HG03066 (cell line): ENCODE results near the gene USP32.
"Not testable (repeated sequence)": the region's sequence is repeated elsewhere in the genome, so short reads cannot be mapped to it uniquely, and the experiment has no call there.

Experiments used
- ATAC-seq: cut with Tn5 transposase; IDR thresholded peaks from one replicate; pipeline ENCODE4 v1.9.1; 2021; ENCODE audit warnings: low read depth; ENCODE audit not compliant: unreplicated experiment

USP32 gene

DNA sequence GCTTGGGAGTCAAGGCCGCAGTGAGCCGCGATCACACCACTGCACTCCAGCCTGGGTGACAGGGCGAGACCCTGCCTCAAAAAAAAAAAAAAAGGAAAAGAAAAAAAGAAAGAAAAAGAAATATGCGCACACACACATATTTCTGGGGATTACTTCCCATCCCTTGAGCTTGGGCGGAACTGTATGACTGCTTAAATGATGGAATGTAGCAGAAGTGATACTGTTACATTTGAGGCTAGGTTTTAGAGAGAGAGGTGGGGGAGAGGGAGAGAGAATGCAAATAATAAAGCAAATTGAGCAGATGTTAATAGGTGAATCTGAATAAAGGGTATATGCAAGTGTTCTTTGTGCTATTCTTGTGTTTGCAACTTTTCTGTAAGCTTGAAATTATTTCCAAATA, 12.0 kb upstream of the USP32 start:
- no peak for ATAC-seq

DNA sequence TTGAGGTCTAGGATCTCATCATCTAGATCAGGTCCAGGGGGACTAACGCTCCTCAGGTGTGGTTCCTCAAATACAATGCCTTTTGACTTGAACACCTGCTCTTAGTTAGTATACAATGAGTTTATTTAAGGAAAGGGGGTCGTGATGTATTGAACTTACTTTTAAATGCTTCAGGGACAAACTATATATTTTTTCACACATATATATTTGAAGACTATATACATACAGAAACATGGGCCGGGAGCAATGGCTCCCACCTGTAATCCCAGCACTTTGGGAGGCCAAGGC, 11.5 kb upstream of the USP32 start:
- ATAC-seq, result no peak

DNA sequence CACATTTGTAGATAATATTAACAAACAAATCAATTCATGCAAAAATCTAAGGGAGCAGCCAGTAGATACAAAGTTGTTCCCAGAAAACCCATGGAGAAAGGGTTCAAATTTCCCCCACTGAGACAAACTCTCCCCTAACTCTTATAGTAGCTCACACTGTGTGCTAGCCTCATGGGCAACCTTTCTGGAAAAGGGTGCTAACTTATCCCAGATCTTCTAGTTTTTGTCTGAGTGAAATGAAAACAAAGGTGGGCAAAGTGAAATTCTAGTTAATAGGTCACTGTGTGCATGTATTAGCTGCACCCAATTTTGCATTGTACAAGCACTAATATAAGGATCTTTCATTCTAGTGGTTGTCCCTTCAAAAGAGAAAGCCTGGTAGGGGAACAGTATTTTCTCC, 9.9 kb upstream of the USP32 start:
- no peak for ATAC-seq

DNA sequence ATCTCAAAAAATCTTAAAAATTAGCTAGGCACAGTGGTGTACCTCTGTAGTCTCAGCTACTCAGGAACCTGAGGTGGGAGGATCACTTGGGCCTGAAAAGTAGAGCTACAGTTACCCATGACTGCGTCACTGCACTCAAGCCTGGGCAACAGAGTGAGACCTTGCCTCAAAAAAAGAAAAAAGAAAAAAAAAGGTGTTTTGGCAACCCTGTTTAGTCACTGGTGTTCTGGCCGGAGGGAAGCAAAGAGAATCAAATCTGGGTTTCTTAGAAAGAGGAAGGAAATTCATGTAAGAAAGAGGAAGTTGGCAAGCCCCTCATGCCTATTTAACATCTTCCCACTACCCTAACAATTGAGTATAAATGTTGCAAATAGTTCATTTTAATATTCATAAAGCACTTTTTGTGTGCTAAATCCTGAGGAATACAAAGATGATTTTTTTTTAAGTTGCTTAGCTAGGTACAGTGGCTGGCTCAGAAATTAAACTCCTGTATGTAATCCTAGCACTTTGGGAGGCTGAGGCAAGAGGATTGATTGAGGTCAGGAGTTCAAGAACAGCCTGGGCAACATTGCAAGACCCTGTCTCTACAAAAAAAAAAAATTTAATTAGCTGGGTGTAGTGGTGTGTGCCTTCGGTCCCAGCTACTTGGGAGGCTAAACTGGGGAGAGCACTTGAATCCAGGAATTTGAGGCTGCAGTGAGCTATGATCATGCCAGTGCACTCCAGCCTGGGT, 6.5 kb upstream of the USP32 start:
- peak; percentile 67 for ATAC-seq

DNA sequence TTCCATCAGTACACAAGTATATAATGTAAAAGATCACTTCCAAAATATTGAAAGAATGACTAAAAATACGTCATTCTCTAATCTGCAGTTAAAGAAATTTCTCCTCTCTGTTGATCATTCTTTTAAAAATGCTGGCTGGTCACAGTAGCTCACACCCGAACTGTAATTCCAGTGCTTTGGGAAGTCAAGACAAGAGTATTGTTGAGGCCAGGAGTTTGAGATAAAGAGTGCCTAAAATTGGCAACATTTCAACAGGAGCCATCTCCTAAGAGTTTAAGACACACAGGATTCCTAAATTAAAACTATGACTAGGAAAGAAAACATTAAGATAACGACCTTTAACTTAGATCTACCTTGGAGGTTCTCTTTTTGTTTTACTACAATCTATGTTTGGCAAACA, 4.5 kb upstream of the USP32 start:
- ATAC-seq, result no peak

DNA sequence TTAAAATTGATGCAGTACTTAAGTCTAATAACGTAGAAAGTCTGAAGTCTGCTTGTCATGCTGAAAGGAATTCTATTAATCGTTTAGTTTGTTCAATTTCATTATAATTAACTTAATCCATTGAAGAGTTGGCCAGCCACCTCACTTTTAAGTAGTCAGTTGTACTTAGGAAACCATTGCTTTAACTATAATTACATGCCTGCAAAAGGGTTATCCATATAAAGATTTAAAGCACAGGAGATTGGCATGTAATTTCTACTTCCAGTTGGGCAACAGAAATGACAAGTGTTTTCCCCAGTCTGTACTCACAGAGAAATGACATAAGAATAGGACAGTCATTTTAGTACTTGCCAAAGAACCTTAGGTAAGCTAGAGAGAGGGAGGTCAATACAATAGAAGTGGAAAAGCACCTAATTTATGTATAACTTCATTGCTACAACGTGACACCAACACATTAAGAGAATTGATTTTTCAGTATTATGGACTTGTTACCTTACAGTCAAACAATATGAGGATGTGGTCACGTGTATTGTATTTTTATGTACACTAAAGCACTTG, 3.7 kb upstream of the USP32 start:
- ATAC-seq, result no peak

DNA sequence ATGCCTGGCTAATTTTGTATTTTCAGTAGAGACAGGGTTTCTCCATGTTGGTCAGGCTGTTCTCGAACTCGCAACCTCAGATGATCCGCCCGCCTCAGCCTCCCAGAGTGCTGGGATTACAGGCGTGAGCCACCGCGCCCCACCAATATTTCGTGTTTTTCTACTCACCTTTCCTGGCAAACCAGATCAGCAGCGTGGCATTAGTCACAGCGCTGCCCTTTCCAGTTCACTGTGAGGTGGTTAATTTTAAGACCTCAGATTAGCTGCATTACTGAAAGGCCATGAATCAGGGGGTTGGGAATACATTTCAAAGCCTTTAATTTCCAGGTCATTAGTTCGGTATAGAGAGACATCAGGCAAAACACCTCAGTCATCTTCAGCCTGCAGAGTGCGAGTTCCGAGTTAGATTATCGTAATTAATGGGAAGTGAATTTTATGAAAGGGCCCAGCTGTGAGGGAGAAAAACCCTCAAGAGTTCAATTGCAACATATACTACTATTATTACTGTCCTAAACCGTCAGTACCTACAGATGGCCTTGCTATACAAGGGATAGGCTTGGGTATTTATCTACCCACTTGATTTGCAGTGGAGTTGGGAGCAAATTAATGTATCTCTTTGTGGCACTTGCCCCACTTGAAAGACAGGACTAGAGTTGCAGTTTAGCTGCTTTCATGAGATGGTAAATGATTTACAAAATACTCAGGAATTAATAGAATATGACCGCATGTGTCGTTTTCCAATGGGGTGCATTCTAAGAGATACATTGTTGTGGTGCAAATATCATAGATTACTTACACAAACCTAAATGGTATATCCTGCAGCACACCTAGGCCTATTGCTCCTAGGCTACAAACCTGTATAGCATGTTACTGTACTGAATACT, 2.1 kb upstream of the USP32 start:
- no peak for ATAC-seq

DNA sequence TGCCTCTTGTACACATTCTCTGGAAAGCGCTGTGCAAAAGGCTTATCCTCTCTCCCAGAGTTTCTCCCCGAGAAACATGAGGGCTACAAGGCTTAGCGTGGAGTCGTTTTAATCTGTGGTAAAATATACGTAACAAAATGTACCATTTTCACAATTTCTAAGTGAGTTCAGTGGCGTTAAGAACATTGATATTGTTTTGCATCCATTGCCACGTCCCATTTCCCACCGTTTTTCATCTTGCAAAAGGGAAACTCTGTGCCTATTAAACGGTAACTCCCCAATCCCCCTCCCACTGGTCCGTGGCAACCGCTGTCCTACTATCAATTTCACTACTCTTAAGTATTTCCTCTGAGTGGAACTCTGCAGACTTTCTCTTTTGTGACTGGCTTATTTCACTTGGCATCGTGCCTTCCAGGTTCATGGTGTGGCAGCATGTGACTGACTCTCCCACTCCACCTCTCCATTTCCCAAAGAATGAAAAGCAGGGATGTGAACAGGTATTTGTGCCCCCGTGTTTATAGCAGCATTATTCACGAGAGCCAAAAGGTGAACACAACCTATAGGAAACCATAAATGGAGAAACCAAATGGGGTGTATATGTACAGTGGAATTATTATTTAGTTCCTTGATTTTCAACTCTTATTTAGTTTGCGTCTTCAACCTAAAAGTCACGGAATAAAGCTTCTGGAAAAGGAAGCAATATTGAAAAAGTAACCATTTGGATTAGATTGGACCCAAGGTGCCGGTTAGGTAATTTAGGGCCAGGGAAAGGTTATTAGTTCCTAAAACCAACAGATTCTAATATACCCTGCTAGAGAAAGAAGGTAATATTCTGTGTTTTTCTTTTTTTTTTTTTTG, 1.1 kb upstream of the USP32 start:
- ATAC-seq, result no peak

DNA sequence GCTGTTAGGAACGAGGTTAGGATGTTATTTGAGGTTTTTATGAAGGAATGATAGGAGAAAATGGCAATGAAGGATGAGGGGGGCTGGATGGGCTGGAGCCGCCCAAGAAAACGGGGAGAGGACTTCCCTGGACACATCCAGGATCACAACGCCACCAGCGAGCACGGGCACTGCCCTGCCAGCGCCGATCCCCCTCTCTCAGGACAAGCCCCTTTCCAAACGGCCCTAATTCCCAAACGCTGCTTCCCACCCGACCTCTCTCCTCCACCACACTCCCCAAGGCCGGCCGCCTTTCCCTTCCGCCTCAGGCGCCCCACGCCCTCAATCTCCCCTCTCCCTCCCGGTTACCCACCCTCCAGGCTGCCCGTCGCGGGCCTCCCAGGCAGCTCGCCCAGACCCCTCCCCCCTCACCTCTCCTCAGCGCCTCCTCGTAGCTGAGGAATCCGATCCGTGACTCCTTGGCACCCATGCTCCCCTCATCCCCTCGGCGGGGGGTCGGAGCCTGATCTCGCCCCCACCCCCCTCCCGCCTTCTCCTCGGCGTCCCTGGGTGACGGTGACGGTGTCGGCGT, 377 bp downstream of the USP32 start:
- peak; percentile 22 for ATAC-seq

DNA sequence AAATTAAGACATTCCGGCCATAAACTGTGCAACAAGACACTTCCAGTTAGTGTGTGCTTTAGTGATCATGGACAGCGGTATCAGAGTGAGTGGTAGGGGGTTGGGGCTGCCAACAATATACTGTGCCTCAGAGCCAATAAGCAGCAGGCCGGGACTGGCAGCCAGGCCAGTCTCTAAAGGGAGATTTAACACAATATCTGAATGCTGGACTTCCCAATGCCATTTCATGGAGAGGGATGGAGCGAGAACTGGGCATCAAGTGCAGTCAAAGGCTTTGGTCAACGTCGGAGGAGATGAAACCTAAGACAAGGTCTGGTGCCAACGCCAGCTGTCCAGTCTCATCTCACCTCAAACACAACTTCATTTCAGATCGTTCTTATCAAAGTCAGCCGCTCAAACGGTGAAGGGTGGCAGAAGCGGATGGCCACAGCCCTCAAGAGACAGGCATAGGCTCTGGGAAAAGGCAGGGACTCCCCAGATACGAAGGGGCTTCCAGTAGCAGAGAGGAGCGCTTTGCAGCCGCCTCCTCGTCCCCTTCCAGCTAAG, 935 bp downstream of the USP32 start:
- no peak for ATAC-seq

DNA sequence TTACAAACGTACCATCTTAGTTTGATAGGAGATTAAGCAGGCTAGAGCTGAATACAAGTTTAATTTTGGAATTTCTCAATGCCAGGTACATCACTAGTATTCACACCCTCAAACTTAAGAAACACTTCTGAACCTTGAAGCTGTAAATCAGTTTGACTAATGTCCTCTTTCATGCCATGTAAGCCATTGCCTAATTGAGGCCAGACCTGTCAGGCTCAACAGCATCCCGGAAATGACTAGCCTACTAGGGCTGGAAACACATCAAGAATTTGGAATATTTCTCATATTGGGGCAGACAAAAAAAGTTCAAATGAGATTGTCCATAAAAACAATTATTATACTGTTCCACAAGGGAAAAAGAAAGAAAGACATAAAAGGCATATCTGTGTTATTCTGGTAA, 1.7 kb downstream of the USP32 start:
- no peak for ATAC-seq

DNA sequence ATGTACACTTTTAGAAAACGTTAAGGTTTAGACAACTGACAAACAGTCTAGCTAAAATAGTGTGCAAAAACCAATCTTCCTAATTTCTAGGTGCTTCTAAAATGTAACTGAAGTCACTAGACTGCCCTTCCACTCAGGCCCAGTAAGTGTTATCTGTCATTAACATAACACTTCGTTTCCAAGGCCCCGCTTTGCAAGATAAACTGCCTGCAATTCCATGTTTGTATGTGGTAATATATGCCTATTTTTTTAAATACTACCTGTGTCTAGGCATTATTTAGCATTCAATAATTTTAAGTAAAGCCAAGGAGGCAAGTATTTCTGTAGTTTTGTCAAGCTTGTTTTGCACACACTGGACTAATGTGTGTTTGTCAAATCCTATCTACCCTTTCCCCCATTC, 3.2 kb downstream of the USP32 start:
- ATAC-seq, result no peak

DNA sequence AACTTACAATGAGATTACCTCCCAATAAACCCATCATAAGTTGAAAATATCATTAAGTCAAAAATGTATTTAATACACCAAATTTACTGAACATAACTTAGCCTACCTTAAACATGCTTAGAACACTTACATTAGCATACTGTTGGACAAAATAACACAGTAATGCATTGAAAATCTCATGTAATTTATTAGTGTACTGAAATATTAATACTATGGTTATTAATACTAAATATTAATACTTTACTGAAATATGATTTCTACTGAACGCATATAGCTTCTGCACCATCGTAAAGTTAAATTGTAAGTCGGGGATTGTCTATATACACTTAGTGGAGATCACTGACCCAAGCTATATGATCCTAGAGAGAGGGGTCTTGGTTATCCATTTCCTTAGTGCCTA, 4.3 kb downstream of the USP32 start:
- no peak for ATAC-seq

DNA sequence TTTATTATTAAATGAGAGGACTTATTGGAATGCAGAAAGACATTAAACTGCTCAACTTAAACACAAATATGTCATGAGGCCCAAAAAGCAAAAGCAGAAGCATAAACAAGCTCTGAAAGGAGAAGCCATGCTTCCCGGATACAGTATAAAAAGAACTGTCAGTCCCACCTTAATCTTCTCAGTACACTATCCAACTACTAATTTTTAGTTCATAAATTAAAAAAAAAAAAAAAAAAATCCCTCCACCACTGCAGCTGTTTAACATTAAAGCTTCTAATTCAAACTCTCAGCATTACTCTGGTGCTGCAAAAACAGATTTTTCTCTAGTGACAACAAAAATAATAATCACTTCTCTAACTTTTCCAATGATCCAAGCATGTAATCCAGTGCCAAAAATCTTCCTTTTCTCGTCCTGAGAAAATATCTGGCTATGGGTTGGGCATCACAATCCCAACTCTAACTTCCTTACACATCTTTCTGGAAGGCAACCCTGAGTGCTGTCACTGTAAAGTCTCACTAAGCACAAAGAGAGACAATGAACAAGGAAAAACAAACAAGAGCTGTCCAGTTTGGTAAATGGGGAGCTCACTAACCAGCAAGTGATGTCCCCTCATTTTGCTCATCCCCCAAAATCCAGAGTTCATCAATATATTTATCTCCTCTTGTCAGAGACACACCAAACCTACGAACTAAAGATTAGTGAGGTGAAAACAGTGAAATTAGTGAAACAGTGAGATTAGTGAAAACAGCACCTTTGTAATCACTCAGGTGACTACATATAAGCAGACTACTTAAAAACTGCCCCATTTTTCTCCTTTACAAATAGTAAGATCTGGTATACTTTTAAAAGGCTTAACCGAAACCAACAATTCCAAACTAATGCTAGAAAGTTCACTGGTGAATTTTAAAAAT, 5.5 kb downstream of the USP32 start:
- no peak for ATAC-seq

DNA sequence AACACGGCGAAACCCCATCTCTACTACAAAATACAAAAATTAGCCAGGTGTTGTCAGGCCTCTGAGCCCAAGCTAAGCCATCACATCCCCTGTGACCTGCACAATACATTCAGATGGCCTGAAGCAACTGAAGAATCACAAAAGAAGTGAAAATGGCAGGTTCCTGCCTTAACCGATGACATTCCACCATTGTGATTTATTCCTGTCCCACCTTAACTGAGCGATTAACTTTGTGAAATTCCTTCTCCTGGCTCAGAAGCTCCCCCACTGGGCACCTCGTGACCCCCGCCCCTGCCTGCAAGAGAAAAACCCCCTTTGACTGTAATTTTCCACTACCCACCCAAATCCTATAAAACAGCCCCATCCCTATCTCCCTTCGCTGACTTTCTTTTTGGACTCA, 7.0 kb downstream of the USP32 start:
- not testable (repeated sequence) for ATAC-seq

DNA sequence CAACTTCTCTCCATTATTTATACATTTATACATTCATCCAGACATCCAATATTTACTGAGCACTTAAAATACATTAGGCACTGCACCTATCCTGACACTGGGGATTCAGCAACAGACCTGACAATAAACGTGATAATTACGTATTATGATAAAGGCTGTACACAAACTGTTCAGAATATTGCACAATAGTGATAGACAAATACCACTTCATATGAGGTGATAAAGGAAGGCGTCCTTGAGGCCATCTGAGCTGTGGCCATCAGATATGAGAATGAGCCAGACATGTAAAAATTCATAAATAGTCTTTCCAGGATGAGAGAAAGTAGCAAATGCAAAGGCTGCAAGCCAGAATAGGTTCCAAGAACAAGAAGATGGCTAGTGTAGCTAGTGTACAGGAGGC, 8.6 kb downstream of the USP32 start:
- no peak for ATAC-seq

DNA sequence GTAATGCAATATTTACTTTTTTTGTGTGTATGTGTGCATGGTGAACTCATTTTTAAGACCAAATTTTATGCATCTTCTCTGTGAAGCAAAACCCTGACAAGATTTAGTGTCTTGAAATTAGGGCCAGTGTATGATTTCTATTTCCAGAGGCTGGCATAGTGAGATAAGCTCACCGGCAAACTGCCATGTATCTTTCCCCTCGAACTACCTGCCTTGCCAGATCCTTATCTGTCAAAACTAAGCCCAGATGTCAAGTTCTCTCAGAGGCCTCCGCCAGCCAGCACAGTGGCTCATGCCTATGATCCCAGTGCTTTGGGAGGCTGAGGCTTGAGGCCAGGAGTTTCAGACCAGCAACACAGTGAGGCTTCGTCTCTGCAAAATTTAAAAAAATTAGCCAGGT, 10.0 kb downstream of the USP32 start:
- no peak for ATAC-seq

DNA sequence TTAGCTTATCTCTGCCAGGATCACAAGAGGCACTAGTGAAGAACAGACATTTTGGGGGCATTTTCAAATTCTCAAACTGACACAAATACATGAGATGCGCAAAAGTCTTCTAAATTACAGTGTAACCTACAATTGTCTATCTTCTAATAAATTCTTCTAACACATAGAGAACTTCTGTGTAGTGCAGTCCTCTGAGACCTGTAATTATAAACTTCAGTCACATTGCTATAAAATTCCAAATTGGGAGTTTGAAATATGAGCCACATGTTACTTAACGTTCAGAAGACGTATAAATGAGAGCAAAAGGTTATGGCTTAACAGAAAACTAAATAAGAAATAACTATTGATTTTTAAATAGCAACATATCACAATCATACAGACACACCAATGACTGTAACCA, 12.5 kb downstream of the USP32 start:
- not testable (repeated sequence) for ATAC-seq

DNA sequence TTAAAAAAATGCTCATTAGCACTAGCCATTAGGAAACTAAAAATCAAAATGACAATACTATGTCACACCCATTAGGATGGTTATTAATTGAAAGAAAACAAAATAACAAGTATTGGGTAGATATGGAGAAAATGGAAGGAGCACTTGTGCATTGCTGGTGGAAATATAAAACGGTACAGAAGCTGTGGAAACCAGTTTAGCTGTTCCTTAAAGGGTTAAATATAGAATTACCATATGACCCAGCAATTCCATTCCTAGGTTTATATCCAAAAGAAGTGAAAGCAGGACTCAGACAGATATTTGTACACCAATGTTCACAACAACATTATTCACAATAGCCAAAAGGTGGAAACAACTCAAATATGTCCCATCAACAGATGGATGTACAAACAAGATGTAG, 13.7 kb downstream of the USP32 start:
- ATAC-seq, result not testable (repeated sequence)
